ENCODE measurements around the gene TNFRSF12A.
A peak's percentile ranks its signal among the peaks of the same experiment; 100 is the strongest.

Gene TNFRSF12A, protein sequence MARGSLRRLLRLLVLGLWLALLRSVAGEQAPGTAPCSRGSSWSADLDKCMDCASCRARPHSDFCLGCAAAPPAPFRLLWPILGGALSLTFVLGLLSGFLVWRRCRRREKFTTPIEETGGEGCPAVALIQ

DNA sequence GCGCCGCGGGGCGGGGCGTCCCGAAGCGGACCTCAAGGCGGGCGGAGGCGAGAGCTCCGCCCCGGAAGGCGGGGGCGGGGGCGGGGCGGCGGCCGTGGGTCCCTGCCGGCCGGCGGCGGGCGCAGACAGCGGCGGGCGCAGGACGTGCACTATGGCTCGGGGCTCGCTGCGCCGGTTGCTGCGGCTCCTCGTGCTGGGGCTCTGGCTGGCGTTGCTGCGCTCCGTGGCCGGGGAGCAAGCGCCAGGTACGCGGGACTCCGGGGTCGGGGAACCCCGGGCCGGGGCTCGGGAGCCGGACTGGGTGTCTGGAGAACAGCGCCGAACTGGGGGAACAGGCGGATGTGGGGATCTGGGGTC is at the start of gene TNFRSF12A:
Gene TNFRSF12A, plus strand, starts transcription at position 122 of the 357 bp plus-strand sequence. Its CDS starts 30 bp downstream, at position 152.
- DNase-seq, result peak; percentile 81

DNA sequence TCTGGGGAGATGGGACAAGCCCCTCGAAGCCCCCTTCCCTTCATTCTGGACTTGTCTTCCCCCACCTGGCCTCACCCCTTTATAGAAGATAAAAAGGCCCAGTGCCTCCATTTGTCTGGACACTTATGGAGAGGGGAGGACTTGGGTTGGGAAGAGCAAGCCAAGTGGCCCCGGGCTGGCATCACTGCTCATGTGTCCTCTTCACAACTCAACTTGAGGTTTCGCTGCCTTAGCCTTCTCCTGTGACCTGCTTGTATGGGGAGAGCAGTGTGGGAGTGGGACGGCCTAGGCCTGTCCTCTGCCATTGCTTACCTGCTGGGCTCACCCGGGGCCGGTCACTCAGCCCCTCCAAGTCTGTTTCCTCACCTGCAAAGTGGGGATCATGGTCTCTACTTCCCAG is 49.6 kb upstream of the TNFRSF12A start:
- DNase-seq, result peak; percentile 22

DNA sequence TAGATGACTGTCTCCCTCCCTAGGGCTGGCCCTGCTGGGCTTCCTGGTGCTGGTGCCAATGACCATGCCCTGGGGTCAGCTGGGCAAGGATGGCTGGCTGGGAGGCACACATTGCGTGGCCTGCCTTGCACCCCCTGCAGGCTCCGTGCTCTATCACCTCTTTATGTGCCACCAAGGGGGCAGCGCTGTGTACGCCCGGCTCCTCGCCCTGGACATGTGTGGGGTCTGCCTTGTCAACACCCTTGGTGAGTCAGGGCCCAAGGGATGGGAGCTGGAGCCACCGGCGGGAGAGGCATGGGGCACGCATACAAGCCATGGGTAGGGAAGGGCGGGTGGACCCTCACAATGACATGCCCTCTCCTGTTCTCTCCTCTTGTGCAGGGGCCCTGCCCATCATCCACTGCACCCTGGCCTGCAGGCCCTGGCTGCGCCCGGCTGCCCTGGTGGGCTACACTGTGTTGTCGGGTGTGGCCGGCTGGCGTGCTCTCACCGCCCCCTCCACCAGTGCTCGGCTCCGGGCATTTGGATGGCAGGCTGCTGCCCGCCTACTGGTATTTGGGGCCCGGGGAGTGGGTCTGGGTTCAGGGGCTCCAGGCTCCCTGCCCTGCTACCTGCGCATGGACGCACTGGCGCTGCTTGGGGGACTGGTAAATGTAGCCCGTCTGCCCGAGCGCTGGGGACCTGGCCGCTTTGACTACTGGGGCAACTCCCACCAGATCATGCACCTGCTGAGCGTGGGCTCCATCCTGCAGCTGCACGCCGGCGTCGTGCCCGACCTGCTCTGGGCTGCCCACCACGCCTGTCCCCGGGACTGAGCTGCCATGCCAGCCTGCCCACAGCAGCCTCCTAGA is 48.8 kb upstream of the TNFRSF12A start:
- peak; percentile 27 for DNase-seq

DNA sequence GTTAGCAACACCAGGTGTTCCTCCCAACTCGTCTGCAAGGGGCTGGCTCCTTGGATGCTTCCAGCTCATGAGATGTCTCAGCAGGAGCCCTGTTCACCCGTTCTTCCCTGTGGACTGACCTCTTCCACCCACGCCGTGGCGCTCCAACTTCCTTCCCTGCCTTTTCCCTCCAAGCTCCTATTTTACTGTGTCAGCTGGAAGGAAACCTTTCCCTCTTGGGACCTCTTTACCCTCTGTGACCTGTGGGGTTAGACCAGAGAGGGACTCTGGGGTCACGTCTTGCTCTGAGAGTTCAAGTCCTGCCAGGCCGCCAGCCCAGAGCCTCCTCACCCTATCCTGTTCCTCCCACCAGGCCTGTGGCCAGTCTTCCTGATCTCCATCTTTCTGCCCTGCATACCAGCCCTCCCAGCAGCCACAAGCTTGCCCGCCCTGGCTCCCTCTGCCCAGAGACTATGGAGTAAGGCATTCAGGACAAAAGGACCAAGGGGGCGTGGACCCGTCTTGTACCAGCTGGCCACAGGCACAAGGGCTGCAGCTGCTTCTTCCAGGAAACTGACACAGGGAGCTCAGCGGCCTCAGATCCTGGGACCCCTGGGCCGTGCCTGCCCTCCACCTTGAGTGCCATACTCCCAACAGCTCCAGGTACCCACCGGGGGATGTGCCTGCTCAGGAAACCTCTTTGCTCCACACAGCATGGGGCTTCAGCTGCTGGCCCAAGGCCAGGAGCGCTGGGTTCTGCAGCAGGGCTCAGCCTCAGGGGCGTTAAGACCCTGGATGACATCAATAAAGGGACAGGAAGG is 48.0 kb upstream of the TNFRSF12A start:
- peak; percentile 13 for DNase-seq

DNA sequence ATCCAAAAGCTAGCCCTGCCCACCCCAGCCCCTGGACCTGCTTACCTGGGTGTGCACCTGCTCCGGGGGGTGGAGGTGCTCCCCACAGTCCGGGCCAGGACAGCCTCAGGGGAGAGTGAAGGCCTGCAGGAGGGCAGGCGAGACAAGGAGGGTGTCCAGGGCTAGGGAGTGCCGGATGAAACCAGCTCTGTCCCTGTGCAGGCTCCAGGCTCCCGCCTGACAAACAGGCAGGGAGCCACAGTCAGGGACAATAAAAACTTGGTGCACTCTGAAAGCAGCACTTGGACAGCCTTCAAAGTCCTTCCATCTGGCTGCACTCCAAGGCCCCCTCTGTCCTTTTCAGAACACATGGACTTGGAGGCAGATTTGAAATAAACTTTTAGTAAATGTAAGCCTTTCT is 47.1 kb upstream of the TNFRSF12A start:
- no peak for DNase-seq

DNA sequence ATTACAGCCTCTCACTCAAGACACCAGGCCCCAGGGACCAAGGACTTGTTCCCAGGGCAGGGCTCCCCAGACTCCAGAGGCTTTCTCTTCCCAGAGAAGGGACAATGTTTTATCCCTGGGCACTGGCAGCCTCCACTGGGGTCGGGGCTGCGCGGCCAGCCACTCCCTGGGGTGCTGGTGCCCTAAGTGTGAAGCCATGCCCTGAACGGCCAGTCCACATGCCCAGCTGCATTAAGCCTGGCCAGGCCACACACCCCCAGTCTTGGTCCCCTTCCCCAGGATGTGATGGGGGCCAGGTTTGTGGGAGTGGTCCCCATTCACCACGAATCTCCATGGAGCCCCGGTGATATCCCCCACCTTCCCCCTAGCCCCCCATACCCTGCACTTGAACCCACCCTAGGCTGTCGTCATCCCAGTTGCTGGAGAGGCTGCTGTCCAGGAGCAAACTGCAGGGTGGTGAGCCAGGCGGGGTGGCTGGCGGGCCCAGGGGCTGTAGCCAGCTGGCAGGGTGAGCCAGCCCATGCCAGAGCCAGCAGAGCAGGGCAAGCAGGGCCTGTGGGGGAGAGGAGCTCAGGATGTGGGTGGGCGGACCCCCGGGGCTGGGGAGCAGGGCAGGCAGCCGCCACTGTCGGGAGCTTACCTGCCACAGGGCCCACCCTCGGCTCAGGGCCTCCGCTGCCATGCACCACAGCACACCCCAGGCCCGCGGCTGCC is 46.4 kb upstream of the TNFRSF12A start:
- peak; percentile 12 for DNase-seq

DNA sequence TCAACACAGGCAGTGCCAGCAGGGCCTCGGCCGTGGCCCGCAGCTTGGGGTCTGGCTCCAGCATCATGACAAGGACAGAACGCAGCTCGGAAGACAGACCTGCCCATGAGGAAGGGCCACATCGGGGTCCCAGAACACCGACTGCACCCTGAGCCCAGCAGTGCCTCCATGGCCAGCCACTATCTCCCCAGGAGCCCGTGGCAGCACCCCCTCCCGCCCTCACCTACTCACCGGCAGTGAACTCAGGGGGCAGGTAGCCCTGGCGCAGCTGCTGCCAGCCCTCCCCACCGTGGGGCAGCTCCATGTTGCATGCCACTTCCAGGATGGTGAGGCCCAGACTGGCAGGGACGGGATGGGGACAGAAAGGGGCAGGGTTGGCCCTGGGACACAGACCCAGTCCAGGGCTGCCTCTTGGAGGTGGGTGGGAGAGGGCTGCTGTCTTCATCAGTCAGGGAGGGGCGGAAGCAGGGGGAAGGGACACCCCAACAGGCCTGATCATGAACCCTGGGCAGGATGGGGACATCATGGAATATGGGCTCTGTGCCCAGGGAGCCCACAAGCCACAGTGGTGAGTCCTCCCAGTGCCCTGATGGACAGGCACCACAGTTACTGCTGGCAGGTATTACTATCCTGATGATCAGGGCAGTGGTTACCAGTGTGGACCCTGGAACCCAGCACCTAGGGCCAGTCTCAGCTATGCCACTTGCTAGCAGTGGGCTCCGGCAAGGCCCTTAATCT is 45.7 kb upstream of the TNFRSF12A start:
- DNase-seq, result no peak

DNA sequence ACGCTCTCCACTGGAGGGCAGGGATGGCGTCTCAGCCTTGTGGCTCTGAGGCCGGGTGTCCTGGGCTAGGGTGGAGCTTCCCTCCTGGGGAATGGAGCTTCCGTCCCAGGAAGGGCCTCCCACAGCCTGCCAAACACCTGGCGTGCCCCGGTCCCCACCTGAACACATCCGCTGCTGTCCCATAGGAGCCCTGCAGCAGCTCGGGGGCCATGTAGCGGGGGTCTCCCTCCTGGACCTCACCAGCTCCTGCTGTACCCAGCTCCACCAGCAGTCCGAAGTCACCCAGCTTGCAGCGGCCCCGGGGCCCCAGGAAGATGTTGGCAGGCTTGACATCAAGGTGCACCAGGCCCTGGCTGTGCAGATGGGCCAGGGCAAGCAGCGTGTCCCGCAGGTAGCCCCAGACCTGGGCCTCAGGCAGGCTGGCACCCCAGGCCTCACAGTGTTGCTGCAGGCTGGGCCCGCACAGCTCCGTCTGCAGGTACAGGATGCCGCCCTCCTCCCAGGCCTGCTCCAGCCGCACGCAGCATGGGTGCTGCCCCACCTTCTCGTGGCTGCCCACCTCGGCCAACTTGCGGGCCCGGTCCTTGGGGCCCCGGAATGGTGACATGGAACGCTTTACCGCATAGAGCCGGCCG is 44.9 kb upstream of the TNFRSF12A start:
- DNase-seq, result peak; percentile 10

DNA sequence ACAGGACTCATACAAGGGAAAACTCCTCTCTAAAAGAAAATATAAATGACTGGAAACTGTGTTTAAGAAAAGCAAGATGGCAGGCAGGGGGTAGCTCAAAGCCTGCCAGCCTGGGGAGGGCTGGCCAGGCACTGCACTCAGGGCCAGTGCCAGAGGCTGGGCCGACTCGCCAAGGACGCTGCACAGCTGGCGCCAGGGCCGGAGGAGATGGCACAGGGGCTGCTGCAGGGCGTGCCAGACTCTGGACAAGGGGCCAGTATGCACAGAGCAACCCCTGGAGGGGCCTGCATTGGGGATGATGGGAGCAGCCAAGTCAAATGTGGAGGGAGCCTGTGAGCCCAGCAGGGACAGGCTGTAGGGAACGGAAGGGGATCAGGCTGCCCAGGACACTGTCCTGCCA is 44.0 kb upstream of the TNFRSF12A start:
- no peak for DNase-seq

DNA sequence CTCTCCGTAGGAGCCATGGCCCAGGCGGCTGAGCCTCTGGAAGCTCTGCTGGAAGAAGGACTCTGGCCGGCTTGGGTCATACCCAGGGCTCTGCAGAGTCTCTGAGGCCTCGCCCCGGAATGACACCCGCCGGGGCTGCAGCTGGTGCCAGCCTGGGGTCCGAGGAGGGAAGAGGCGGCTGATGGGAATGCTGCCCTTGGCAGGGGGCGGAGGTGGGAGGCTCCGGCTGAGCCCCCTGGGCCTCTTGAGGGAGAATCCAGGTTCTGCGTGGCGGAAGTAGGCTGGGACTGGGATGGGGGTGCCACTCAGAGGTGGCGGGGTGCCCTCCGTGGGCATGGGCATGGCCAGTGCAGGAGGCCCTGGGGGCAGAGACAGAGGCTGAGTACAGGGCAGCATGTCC is 43.5 kb upstream of the TNFRSF12A start:
- no peak for DNase-seq

DNA sequence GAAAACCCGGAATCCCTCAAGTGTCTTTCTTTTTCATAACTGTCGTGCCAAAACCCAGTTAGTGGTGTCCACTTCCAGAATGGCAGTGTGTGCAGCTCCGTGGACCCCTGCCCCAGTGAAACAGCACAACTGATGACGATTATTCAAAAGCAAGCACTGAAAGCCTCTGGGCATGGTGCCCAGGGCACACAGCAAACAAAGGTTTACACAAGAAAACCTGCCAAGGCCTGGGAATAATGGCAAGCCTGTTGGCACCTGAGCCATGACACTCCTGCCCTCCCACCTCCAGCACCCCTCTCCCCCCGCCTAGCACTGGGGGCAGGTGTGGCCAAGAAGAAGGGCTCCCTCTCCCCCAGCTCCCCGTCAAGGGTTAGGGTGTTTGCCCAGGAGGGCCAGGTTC is 42.7 kb upstream of the TNFRSF12A start:
- no peak for DNase-seq

DNA sequence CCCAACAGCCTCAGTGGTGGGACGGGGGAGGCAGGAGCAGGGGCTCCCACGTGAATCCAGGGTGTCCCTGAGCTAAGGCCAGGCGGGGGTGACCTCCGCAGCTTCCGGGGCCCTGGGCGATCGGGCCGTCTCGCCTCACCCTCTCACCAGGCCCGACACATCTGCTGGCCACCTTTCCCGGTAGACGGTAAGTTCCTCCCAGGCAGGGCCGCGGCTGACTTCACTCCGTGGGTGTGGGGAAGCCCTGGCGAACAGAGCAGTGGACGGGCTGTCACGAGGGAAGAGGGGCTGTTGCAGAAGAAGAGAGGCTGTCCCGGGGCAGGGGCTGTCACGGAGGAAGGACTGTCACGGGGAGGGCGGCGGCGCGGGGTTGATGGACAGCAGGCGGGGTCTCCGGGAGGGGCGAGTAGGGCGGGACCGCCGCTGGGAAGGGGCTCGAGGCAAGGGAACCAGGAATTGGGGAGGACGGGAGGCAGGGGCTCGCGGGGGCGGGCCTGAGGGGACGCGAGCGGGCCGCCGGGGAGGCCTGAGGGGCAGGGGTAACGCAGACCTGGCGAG is 40.4 kb upstream of the TNFRSF12A start:
- peak; percentile 66 for DNase-seq

DNA sequence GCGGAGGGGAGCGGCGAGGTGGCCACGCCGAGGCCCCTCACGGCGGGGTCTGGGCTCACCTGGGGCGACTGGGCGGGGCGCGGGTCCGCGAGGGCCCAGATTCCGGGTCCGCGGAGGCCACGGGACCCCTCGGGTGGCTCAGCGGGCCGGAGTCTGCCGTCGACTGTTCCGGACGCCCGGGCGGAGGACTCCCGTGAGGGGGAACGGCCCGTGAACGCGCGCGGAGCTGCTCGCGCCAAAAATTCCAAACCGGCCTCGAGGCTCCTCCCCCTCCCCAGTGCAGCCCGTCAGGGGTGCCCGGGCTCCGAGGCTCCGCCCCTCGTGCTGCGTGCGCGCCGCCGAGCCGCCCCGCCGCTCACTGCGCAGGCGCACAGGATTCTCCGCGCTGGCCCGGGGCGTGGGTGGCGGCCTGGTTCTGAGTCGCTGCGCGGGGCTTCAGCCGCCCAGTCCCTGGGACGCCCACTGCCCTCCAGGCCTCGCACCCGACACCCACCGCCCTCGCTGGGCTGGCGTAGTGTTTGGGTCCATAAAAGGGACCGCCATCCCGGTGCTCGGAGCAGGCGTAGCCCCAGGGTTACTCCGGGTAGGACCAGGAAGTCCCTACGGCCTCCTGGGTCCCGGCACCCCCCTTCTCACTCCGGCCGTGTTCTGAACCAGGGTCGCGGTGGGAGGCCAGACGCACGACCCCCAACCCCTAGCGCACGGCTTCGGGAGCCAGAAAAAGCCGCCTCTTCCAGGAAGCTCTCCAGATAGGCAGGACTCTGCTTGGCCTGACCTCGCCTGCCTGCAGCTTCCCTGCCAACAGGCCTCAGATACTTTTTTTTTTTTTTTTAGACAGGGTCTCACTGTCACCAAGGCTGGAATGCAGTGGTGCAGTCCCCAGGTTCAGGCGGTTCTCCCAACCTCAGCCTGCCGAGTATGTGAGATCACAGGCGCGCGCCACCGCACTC is 39.7 kb upstream of the TNFRSF12A start, which contains the start of gene PKMYT1:
Gene PKMYT1, minus strand, starts transcription at position 220 of the 950 bp plus-strand sequence. CDS start 789 bp downstream, outside the sequence.
- peak; percentile 97 for DNase-seq

DNA sequence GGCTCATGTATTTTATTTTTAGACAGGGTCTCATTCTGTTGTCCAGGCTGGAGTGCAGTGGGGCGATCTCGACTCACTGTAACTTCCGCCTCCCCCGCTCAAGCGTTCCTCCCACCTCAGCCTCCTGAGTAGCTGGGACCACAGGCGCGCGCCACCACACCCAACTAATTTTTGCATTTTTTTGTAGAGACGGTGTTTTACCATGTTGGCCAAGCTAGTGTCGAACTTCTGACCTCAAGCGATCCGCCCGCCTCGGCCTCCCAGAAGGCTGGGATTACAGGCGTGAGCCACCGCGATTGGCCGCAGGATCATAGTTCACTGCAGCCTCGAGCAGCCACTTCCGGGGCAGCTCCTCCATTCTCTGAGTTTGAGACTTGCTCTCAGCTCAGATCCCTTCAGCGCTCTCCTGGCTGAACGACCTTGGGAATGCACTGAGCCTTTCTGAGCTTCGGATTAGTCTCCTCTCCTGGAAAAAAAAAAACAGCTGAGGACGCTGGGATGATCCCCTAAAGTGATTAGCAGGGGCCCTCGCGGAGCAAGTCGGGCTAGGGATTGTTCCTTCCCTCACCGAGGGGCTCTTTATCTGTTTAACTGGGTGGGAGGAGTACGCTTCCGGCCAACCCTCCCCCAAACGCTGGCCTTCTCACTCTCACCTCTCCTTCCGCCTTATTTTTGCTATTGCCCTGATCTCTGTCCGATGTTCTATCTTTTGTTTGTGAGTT is 38.8 kb upstream of the TNFRSF12A start:
- DNase-seq, result no peak

DNA sequence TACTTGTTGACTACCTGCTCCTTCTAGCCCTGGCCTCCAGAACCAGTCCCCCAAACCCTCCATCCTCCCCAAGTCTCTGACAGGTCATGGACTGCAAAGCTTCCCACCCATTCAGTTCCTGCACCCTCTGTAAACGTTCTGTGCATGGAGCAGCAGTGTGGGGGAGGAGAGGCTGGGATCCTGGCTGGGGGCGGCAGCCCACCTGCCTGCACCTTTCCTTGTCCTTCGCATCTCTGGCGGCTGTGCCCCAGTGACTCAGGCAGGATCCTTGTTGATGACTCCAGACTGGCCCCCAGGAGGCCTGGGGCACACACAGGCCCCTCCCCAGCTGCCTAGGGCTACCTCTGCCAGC is 38.3 kb upstream of the TNFRSF12A start:
- DNase-seq, result no peak

DNA sequence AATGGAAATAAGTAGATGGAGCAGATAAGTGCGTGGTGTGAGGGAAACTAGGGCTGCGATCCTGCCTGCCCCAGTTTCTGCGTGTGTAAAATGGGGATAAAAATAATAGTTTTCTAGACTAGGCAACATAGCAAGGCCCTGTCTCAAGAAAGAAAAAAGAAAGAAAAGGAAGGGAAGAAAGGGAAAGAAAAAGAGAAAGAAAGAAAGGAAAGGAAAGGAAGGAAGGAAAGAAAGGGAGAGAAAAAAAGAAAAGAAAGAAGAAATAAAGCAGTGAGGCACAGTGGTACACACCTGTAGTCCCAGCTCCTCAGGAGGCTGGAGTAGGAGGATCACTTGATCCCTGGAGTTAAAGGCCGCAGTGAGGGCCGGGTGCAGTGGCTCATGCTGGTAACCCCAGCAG is 37.8 kb upstream of the TNFRSF12A start:
- DNase-seq, result no peak

DNA sequence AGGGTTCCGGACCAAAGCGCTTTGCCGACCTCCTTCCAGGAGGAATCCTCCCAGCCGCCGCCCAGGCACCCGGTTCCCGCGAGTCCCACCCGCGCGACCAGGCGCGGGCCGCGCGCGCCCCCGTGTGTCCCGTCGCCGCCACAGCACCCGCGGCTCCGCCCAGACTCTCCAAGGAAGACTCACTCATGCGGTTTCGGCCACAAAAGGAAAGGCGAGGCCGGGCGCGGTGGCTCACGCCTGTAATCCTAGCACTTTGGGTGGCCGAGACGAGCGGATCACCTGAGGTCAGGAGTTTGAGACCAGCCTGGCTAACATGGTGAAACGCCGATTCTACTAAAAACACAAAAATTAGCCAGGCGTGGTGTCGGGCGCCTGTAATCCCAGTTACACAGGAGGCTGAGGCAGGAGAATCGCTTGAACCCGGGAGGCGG is 36.4 kb upstream of the TNFRSF12A start:
- DNase-seq, result peak; percentile 87

DNA sequence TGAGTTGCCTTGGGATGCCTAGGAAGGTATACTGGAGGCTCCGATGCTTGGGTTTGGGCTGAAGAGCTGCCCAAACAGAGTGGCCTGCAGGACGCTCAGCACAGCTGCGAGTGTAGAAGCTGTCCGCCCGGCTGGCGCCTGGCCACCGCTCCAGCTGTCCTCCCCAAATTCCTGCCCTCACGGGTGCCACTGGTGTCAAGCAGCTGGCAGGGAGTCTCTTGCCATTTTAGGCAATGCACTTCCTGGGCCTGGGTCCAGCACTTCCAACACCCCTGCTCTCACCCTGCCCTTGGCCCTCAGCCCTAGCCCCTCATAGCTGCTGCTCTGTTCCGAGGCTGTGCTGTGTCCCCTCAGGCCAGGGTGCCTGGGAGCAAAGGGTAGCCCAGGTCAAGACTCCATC is 34.7 kb upstream of the TNFRSF12A start:
- no peak for DNase-seq

DNA sequence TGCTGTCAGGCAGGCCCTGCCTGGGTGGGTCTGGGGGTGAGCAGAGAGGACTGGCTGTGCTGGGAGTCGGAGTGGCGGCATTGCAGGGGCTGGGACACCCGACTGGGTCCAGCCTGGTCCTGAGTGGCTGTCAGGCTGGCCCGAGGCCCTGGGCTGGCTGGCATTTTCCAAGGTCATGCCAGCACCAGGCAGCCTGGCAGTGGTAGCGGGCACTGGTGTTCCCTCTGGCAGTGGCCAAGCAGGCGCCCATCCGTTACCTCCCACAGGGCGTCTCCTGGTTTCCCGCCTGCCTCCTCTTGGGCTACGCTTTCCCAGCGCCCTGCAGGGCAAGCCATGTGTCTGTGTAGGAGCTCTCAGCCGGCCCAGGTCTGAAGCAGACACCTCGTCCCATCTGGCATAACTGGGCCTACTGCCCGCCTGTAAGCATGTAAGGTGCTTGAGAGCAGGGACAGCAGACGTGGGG is 34.2 kb upstream of the TNFRSF12A start:
- no peak for DNase-seq

Data from stimulated activated CD4-positive, alpha-beta T cell treated with anti-CD3 and anti-CD28 coated beads, Interleukin-15, amount 100 ng/mL, for 24 hours (primary cell).